Measurements from ENCODE around the gene SERPINA5.

GRCh38 chr14:94619297-94619696 is 38.1 kb downstream of the SERPINA5 start:
- TF ChIP-seq JUN (CRISPR knock-in tag; IDR thresholded peaks at IDR 0.05) (no peak), ARID4B (CRISPR knock-in tag; IDR thresholded peaks at IDR 0.05; ENCODE audit: borderline replicate concordance) (no peak), CTCF (IDR thresholded peaks at IDR 0.05) (no peak), CREM (CRISPR knock-in tag; IDR thresholded peaks at IDR 0.05) (no peak)

All from WTC11 (cell line).